Measurements from ENCODE around the gene PLEKHA7.

DNA sequence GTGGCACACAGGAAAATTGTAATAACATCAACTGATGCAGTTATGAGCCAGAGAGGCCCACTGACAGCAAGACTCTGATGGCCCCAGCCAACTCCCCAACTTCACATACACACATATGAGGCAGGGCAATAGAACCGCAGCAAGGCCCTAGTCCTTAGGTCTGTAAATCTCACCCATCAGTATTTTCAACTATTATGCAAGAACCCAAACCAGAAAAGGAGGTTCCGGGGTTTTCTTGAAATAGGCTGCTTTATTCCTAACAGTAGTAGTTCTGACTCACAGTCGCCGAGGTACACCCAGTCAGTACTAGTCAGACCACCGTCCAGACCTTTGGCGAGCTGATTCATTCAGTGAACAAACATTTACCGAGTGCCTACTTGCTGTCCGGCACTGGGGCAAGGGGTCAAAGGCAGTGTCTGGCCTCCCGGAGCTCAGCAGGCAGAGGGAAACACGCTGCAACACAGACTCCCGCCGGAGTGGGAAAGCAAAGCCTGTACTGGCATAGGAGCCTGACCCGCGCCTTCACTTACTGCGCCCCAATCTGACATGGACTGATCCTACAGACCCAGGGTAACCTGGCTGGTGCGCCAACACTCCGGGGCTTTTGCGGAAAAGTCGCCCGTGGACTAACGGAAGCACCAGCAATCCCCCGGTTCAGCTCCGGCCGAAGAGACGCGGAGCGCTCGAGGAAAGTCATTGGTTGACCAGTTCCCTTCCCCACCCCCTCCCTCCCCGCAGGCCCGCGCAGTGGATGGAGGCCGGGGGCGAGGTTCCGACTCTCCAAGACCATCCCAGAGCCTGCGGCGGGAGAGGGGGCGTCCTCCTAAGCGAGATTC lies 1.3 kb downstream of the PLEKHA7 start:
- TF ChIP-seq CTCF (IDR thresholded peaks at IDR 0.05; ENCODE audit: control extremely low read depth in 1 of 3, insufficient read depth in 1 of 3, low read depth in 1 of 3, low read length in 3 of 3) (no peak), CHD2 (IDR thresholded peaks at IDR 0.05; ENCODE audit: low read length) (no peak), POLR2A (IDR thresholded peaks at IDR 0.05; ENCODE audit: control extremely low read depth in 1 of 2, low read depth in 2 of 2, low read length in 2 of 2) (no peak), FOSL1 (IDR thresholded peaks at IDR 0.05; ENCODE audit: insufficient read depth, low read depth, low read length) (no peak), TBP (IDR thresholded peaks at IDR 0.05; ENCODE audit: low read depth, low read length) (no peak), SUZ12 (IDR thresholded peaks at IDR 0.05; ENCODE audit: low read length) (no peak), RFX5 (IDR thresholded peaks at IDR 0.05; ENCODE audit: borderline replicate concordance, low read depth, low read length) (no peak), SP2 (IDR thresholded peaks at IDR 0.05; ENCODE audit: low read length) (no peak), USF2 (IDR thresholded peaks at IDR 0.05; ENCODE audit: low read length) (no peak), CEBPB (IDR thresholded peaks at IDR 0.05; ENCODE audit: low read depth, low read length) (no peak), EZH2 (IDR thresholded peaks at IDR 0.05; ENCODE audit: low read depth, low read length, severe bottlenecking) (no peak), EP300 (IDR thresholded peaks at IDR 0.05; ENCODE audit: borderline replicate concordance in 1 of 2, low read depth in 2 of 2, low read length in 2 of 2) (no peak)
